SJSA1 (cell line): ENCODE measurements around the gene PYHIN1. TPM values are rescaled to one million over a fixed set of nuclear protein-coding genes. Genes with fewer than 3 reads are reported as not detected.
"Not testable (repeated sequence)": the region's sequence is repeated elsewhere in the genome, so short reads cannot be mapped to it uniquely, and the experiment has no call there.

Experiments used
- DNase-seq, 2 experiments: peaks; one replicate each; pipeline ENCODE4 v3.0.0-alpha.2; 2015 to 2020; ENCODE audit warnings: low spot score in 2 of 2, low read depth in 1 of 2
- H3K27ac ChIP-seq: fragments of 250-450 bp; sonication (Bioruptor Pico); 2 replicates; pipeline ENCODE4 v1.5.1; 2020; ENCODE audit warnings: mild to moderate bottlenecking, moderate library complexity
- H3K27me3 ChIP-seq: fragments of 250-450 bp; sonication (Bioruptor Pico); replicated peaks from 2 replicates; pipeline ENCODE4 v1.5.1; 2020; ENCODE audit warnings: mild to moderate bottlenecking, moderate library complexity
- H3K36me3 ChIP-seq: fragments of 250-450 bp; sonication (Bioruptor Pico); 2 replicates; pipeline ENCODE4 v1.5.1; 2020; ENCODE audit warnings: mild to moderate bottlenecking
- H3K4me1 ChIP-seq: fragments of 250-450 bp; sonication (Bioruptor Pico); replicated peaks from 2 replicates; pipeline ENCODE4 v1.6.1; 2021; ENCODE audit warnings: mild to moderate bottlenecking
- H3K4me3 ChIP-seq: fragments of 250-450 bp; sonication (Bioruptor Pico); 2 replicates; pipeline ENCODE4 v1.5.1; 2020; ENCODE audit warnings: mild to moderate bottlenecking
- H3K9me3 ChIP-seq: fragments of 250-450 bp; sonication (Bioruptor Pico); replicated peaks from 2 replicates; pipeline ENCODE4 v1.5.1; 2020; ENCODE audit warnings: mild to moderate bottlenecking
- total RNA-seq: library from RNA; depleted of rRNA; stranded (reverse); fragments of >200 nt; shearing (Covaris generic); gene quantifications from 2 replicates; pipeline ENCODE4 v1.2.3, GENCODE V29; 2014

Gene PYHIN1
- total RNA-seq, 1 experiment from 2014 or later, result not detected

GRCh38 chr1:158998037-158998780 is 66.9 kb downstream of the PYHIN1 start:
- Histone ChIP-seq H3K27me3 (no peaks in the 10 kb centered on the region), H3K36me3 (no peaks in the 10 kb centered on the region), H3K4me3 (peak overlapping the region; percentile 39), H3K4me1 (peaks cover 12% of the 10 kb centered on the region), H3K9me3 (no peaks in the 10 kb centered on the region), H3K27ac (0 out of 2 replicates have a peak overlapping the region, but pooled peaks have one; percentile 80)
- DNase-seq, result no peak

GRCh38 chr1:158998781-158999161 is 67.4 kb downstream of the PYHIN1 start:
- Histone ChIP-seq H3K9me3 (no peaks in the 10 kb centered on the region), H3K27me3 (no peaks in the 10 kb centered on the region), H3K36me3 (no peaks in the 10 kb centered on the region), H3K4me1 (peaks cover 12% of the 10 kb centered on the region), H3K4me3 (peak overlapping the region; percentile 39), H3K27ac (peak overlapping the region; percentile 80)
- peak; percentile 56 to 88 for DNase-seq

GRCh38 chr1:158999316-159000069 is 68.1 kb downstream of the PYHIN1 start:
- Histone ChIP-seq H3K4me3 (peak overlapping the region; percentile 39), H3K36me3 (no peaks in the 10 kb centered on the region), H3K27ac (peak overlapping the region; percentile 80), H3K9me3 (no peaks in the 10 kb centered on the region), H3K4me1 (peaks cover 12% of the 10 kb centered on the region), H3K27me3 (no peaks in the 10 kb centered on the region)
- DNase-seq, result peak; percentile 90 to 93

- no peak for DNase-seq
- Histone ChIP-seq H3K27ac (peak overlapping the region; percentile 80), H3K36me3 (no peaks in the 10 kb centered on the region), H3K4me3 (peak overlapping the region; percentile 39), H3K27me3 (no peaks in the 10 kb centered on the region), H3K9me3 (no peaks in the 10 kb centered on the region), H3K4me1 (peaks cover 12% of the 10 kb centered on the region)
Measured at GRCh38 chr1:159000070-159000409, 68.7 kb downstream of the PYHIN1 start.

GRCh38 chr1:159000625-159001024 is 69.3 kb downstream of the PYHIN1 start:
- H3K27me3 ChIP-seq, result no peaks in the 10 kb centered on the region
- H3K4me1 ChIP-seq, result peaks cover 12% of the 10 kb centered on the region
- H3K4me3 ChIP-seq, result peak overlapping the region; percentile 39
- peak; percentile 78 to 88 for DNase-seq
- H3K36me3 ChIP-seq, result no peaks in the 10 kb centered on the region
- H3K27ac ChIP-seq, result peak overlapping the region; percentile 80
- no peaks in the 10 kb centered on the region for H3K9me3 ChIP-seq

- Histone ChIP-seq H3K4me3 (no peak overlapping the region), H3K36me3 (no peaks in the 10 kb centered on the region), H3K9me3 (no peaks in the 10 kb centered on the region), H3K27ac (no peak overlapping the region), H3K27me3 (no peaks in the 10 kb centered on the region), H3K4me1 (peaks cover 23% of the 10 kb centered on the region)
- DNase-seq, result no peak
Measured at GRCh38 chr1:159005161-159005560, 73.8 kb downstream of the PYHIN1 start.

- peaks cover 18% of the 10 kb centered on the region for H3K4me1 ChIP-seq
- H3K27ac ChIP-seq, result no peak overlapping the region
- no peaks in the 10 kb centered on the region for H3K27me3 ChIP-seq
- 0 out of 2 replicates have a peak, but pooled peaks cover under 1% of the 10 kb centered on the region for H3K36me3 ChIP-seq
- H3K9me3 ChIP-seq, result no peaks in the 10 kb centered on the region
- no peak overlapping the region for H3K4me3 ChIP-seq
- no peak for DNase-seq
Measured at GRCh38 chr1:159005676-159006075, 74.3 kb downstream of the PYHIN1 start.

- DNase-seq, H3K27me3 ChIP-seq, H3K27ac ChIP-seq, H3K4me3 ChIP-seq, H3K9me3 ChIP-seq, H3K36me3 ChIP-seq: not testable (repeated sequence)
- H3K4me1 ChIP-seq, result peaks cover 12% of the 10 kb centered on the region
Measured at GRCh38 chr1:159006210-159006807, 75.0 kb downstream of the PYHIN1 start.

- H3K9me3 ChIP-seq, result no peaks in the 10 kb centered on the region
- no peaks in the 10 kb centered on the region for H3K27me3 ChIP-seq
- H3K4me1 ChIP-seq, result peaks cover 24% of the 10 kb centered on the region
- H3K27ac ChIP-seq, result no peak overlapping the region
- H3K4me3 ChIP-seq, result no peak overlapping the region
- no peak for DNase-seq
- peaks cover 9% of the 10 kb centered on the region; the same call in 1 of the 2 replicates for H3K36me3 ChIP-seq
Measured at GRCh38 chr1:159007726-159008125, 76.4 kb downstream of the PYHIN1 start.

- Histone ChIP-seq H3K4me3 (no peak overlapping the region), H3K4me1 (peaks cover 25% of the 10 kb centered on the region), H3K9me3 (no peaks in the 10 kb centered on the region), H3K36me3 (peaks cover 12% of the 10 kb centered on the region), H3K27me3 (no peaks in the 10 kb centered on the region), H3K27ac (peak overlapping the region; percentile 89)
- peak in 1 of 2 experiments; percentile 31 for DNase-seq
Measured at GRCh38 chr1:159008744-159009188, 77.4 kb downstream of the PYHIN1 start.

GRCh38 chr1:159009287-159009686 is 77.9 kb downstream of the PYHIN1 start:
- Histone ChIP-seq H3K4me1 (peaks cover 26% of the 10 kb centered on the region), H3K36me3 (peaks cover 17% of the 10 kb centered on the region), H3K27ac (peak overlapping the region; percentile 89), H3K27me3 (no peaks in the 10 kb centered on the region), H3K9me3 (no peaks in the 10 kb centered on the region), H3K4me3 (peak overlapping the region; percentile 48)
- no peak for DNase-seq

- H3K4me1 ChIP-seq, result peaks cover 30% of the 10 kb centered on the region
Measured at GRCh38 chr1:159009704-159010361, 78.5 kb downstream of the PYHIN1 start, which contains the start of gene IFI16. Gene IFI16 (plus strand): TSS chr1:159009907. CDS start chr1:159014681, 4,774 bp downstream.

GRCh38 chr1:159010391-159010790 is 79.0 kb downstream of the PYHIN1 start:
- Histone ChIP-seq H3K36me3 (peaks cover 27% of the 10 kb centered on the region), H3K27me3 (no peaks in the 10 kb centered on the region), H3K4me3 (peak overlapping the region; percentile 48), H3K27ac (peak overlapping the region; percentile 89), H3K4me1 (peaks cover 36% of the 10 kb centered on the region), H3K9me3 (no peaks in the 10 kb centered on the region)
- no peak for DNase-seq

More at GRCh38 chr1:159009704-159010361, 78.5 kb downstream of the PYHIN1 start, which contains the start of gene IFI16:
- peak within 1 kb of the TSS; percentile 89 for H3K27ac ChIP-seq
- no peaks in the 10 kb centered on the region for H3K27me3 ChIP-seq
- H3K9me3 ChIP-seq, result no peaks in the 10 kb centered on the region
- peak within 1 kb of the TSS; percentile 48 for H3K4me3 ChIP-seq
- peak; percentile 68 to 86 for DNase-seq
- H3K36me3 ChIP-seq, result peaks cover 22% of the 10 kb centered on the region
